SK-N-SH treated with all-trans-retinoic acid at 6 μM for 48 hours (cell line): ENCODE data around the gene NCAN.

Experiments used
- CSDC2 ChIP-seq: fragments of 250-450 bp; sonication (Bioruptor Pico); IDR thresholded peaks from 2 replicates; pipeline ENCODE4 v1.5.0; 2020; ENCODE audit warnings: mild to moderate bottlenecking, moderate library complexity
- ISL1 ChIP-seq: fragments of 250-450 bp; sonication (Bioruptor Pico); IDR thresholded peaks from 2 replicates; pipeline ENCODE4 v2.1.2; 2022; ENCODE audit warnings: mild to moderate bottlenecking, moderate library complexity
- PPARA ChIP-seq: fragments of 250-450 bp; sonication (Bioruptor Pico); IDR thresholded peaks from 2 replicates; pipeline ENCODE4 v1.5.0; 2020; ENCODE audit warnings: mild to moderate bottlenecking, borderline replicate concordance
- RARB ChIP-seq: fragments of 250-450 bp; sonication (Bioruptor Pico); IDR thresholded peaks from 2 replicates; pipeline ENCODE4 v1.8.0; 2021; ENCODE audit warnings: mild to moderate bottlenecking, moderate library complexity
- TCF4 ChIP-seq: fragments of 250-450 bp; sonication (Bioruptor Pico); IDR thresholded peaks from 2 replicates; pipeline ENCODE4 v1.8.0; 2021; ENCODE audit warnings: mild to moderate bottlenecking, moderate library complexity, borderline replicate concordance
- TOX ChIP-seq: fragments of 250-450 bp; sonication (Bioruptor Pico); IDR thresholded peaks from 2 replicates; pipeline ENCODE4 v1.8.0; 2021; ENCODE audit warnings: mild to moderate bottlenecking, moderate library complexity, borderline replicate concordance
- ZFP3 ChIP-seq: fragments of 250-450 bp; sonication (Bioruptor Pico); IDR thresholded peaks from 2 replicates; pipeline ENCODE4 v1.5.0; 2020; ENCODE audit warnings: mild to moderate bottlenecking, moderate library complexity
- ZFP30 ChIP-seq: fragments of 450-650 bp; formaldehyde crosslinking; IDR thresholded peaks from 2 replicates; pipeline ENCODE4 v1.5.0; 2022; ENCODE audit warnings: mild to moderate bottlenecking, moderate library complexity
- ZNF565 ChIP-seq: fragments of 450-650 bp; formaldehyde crosslinking; conservative IDR thresholded peaks from 2 replicates; pipeline ENCODE4 v1.5.0; 2020; ENCODE audit warnings: low read depth, mild to moderate bottlenecking, moderate library complexity
- ZNF70 ChIP-seq: fragments of 450-650 bp; formaldehyde crosslinking; IDR thresholded peaks from 2 replicates; pipeline ENCODE4 v1.5.0; 2020; ENCODE audit warnings: mild to moderate bottlenecking, moderate library complexity
- ZNF8 ChIP-seq: fragments of 450-650 bp; formaldehyde crosslinking; IDR thresholded peaks from 2 replicates; pipeline ENCODE4 v1.5.0; 2020; ENCODE audit warnings: mild to moderate bottlenecking, moderate library complexity
- TF ChIP-seq, protein P1 (sequence below): fragments of 250-450 bp; sonication (Bioruptor Pico); IDR thresholded peaks from 2 replicates; pipeline ENCODE4 v1.5.1; 2020; ENCODE audit warnings: low read depth, mild to moderate bottlenecking, moderate library complexity
- TF ChIP-seq, protein P2 (sequence below): fragments of 250-450 bp; sonication (Bioruptor Pico); IDR thresholded peaks from 2 replicates; pipeline ENCODE4 v1.8.0; 2020; ENCODE audit warnings: mild to moderate bottlenecking, moderate library complexity, borderline replicate concordance
- TF ChIP-seq, protein P3 (sequence below): fragments of 250-450 bp; sonication (Bioruptor Pico); IDR thresholded peaks from 2 replicates; pipeline ENCODE4 v1.5.0; 2020; ENCODE audit warnings: mild to moderate bottlenecking, moderate library complexity

DNA sequence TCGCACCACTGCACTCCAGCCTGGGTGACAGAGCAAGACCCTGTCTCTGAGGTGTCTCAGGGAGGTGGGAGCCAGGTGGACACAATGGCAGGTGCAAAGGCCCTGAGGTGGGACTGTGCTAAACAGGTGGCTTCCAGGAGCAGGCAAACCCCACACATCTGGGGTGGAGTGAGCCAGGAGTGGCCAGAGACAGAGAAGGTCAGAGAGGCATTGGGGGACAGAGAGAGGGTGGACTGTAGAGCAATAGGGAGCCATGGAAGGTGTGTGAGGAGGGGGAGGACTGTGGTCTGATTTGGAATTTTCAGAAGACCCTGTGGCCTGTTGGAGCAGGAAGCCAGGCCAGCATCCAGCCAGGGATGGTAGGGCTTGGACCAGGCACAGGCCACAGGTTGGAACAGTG, 46.4 kb upstream of the NCAN start:
- TF ChIP-seq, protein P1, sequence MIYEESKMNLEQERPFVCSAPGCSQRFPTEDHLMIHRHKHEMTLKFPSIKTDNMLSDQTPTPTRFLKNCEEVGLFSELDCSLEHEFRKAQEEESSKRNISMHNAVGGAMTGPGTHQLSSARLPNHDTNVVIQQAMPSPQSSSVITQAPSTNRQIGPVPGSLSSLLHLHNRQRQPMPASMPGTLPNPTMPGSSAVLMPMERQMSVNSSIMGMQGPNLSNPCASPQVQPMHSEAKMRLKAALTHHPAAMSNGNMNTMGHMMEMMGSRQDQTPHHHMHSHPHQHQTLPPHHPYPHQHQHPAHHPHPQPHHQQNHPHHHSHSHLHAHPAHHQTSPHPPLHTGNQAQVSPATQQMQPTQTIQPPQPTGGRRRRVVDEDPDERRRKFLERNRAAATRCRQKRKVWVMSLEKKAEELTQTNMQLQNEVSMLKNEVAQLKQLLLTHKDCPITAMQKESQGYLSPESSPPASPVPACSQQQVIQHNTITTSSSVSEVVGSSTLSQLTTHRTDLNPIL (CRISPR knock-in tag): no peak
- TF ChIP-seq, protein P2, sequence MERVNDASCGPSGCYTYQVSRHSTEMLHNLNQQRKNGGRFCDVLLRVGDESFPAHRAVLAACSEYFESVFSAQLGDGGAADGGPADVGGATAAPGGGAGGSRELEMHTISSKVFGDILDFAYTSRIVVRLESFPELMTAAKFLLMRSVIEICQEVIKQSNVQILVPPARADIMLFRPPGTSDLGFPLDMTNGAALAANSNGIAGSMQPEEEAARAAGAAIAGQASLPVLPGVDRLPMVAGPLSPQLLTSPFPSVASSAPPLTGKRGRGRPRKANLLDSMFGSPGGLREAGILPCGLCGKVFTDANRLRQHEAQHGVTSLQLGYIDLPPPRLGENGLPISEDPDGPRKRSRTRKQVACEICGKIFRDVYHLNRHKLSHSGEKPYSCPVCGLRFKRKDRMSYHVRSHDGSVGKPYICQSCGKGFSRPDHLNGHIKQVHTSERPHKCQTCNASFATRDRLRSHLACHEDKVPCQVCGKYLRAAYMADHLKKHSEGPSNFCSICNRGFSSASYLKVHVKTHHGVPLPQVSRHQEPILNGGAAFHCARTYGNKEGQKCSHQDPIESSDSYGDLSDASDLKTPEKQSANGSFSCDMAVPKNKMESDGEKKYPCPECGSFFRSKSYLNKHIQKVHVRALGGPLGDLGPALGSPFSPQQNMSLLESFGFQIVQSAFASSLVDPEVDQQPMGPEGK (CRISPR knock-in tag): no peak
- no peak for TF ChIP-seq CSDC2 (CRISPR knock-in tag)
- TF ChIP-seq ZNF565 (CRISPR knock-in tag): no peak
- TF ChIP-seq ZFP3: no peak
- TF ChIP-seq TOX (CRISPR knock-in tag): no peak
- TF ChIP-seq RARB: no peak
- TF ChIP-seq TCF4: no peak
- TF ChIP-seq, protein P3, sequence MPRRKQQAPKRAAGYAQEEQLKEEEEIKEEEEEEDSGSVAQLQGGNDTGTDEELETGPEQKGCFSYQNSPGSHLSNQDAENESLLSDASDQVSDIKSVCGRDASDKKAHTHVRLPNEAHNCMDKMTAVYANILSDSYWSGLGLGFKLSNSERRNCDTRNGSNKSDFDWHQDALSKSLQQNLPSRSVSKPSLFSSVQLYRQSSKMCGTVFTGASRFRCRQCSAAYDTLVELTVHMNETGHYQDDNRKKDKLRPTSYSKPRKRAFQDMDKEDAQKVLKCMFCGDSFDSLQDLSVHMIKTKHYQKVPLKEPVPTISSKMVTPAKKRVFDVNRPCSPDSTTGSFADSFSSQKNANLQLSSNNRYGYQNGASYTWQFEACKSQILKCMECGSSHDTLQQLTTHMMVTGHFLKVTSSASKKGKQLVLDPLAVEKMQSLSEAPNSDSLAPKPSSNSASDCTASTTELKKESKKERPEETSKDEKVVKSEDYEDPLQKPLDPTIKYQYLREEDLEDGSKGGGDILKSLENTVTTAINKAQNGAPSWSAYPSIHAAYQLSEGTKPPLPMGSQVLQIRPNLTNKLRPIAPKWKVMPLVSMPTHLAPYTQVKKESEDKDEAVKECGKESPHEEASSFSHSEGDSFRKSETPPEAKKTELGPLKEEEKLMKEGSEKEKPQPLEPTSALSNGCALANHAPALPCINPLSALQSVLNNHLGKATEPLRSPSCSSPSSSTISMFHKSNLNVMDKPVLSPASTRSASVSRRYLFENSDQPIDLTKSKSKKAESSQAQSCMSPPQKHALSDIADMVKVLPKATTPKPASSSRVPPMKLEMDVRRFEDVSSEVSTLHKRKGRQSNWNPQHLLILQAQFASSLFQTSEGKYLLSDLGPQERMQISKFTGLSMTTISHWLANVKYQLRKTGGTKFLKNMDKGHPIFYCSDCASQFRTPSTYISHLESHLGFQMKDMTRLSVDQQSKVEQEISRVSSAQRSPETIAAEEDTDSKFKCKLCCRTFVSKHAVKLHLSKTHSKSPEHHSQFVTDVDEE (CRISPR knock-in tag): no peak
- TF ChIP-seq ZFP30: no peak
- TF ChIP-seq ZNF70: no peak
- no peak for TF ChIP-seq PPARA
- no peak for TF ChIP-seq ISL1
- TF ChIP-seq ZNF8 (CRISPR knock-in tag): no peak
